ENCODE measurements around the gene CDRT4.

DNA sequence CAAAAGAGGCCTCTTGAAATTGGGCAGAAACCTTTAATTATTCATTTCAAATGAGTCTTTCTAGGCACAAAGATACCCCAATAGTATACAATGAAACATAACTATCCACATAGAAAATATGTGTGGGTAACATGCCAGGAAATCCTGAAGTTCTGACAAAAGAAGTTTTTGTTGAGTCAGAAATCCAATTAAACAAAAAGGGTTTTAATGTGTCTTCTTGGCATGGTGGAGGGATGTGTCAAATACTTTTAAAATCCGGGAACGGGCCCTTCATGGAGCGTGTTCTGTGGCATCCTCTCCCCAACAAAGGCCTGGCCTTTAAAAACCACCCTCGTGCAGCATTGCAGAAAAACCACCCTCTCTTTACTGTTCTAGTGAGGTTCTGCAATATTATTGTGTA, 14.2 kb downstream of the CDRT4 start:
- TF ChIP-seq POLR2AphosphoS5 (IDR thresholded peaks at IDR 0.05; ENCODE audit: low read depth, low read length) (no peak), SIN3A (IDR thresholded peaks at IDR 0.05; ENCODE audit: borderline replicate concordance, insufficient read depth, low read length) (no peak)

All from PFSK-1 (cell line).